RWPE1 (cell line): ENCODE measurements around the gene ATXN7.

Source experiments
- CTCF ChIA-PET: fragments of 350-600 bp; sonication (Branson Sonifier 250); formaldehyde crosslinking; extraction: SDS; loops from one replicate; lab custom pipeline; 2021; lab: Yijun Ruan, JAX
- POLR2A ChIA-PET: fragments of 400-600 bp; formaldehyde crosslinking; extraction: SDS; loops from one replicate; lab custom pipeline; 2020; ENCODE audit warnings: antibody characterized with exemption; ENCODE audit not compliant: low non-redundant PET; lab: Yijun Ruan, JAX
- DNase-seq: peaks from one replicate; pipeline ENCODE4 v3.0.0; 2012; ENCODE audit warnings: low spot score
- H3K27ac ChIP-seq: fragments of 450-650 bp; 2 replicates; pipeline ENCODE4 v1.5.1; 2017
- TF ChIP-seq, protein P1 (sequence below): fragments of 450-650 bp; conservative IDR thresholded peaks from 2 replicates; pipeline ENCODE4 v1.5.1; 2017; ENCODE audit warnings: low read depth, mild to moderate bottlenecking

Gene ATXN7

DNA sequence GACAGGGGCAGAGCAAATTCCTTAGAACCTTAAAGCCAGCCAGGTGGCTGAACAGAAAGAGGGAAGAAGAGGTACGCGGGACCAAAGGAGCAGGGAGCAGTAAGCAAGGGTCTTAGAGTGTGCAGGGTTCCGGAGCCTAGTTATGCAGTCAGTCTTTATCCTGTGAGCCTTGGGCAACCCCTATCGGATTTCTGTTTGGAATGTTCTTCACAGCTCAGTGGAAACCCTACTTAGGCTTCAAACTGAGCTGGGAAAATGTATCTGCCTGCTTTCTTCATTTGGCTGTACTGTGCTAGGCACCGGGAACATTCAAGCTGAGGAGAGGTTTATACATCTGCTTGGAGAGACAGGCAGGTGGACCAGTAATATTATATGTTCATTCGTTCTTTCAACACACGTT is 122.5 kb downstream of the ATXN7 start:
- ChIA-PET CTCF (no interaction called here), POLR2A (no interaction called here)
- no peak for DNase-seq
- no peak overlapping the region for H3K27ac ChIP-seq
- TF ChIP-seq, protein P1, sequence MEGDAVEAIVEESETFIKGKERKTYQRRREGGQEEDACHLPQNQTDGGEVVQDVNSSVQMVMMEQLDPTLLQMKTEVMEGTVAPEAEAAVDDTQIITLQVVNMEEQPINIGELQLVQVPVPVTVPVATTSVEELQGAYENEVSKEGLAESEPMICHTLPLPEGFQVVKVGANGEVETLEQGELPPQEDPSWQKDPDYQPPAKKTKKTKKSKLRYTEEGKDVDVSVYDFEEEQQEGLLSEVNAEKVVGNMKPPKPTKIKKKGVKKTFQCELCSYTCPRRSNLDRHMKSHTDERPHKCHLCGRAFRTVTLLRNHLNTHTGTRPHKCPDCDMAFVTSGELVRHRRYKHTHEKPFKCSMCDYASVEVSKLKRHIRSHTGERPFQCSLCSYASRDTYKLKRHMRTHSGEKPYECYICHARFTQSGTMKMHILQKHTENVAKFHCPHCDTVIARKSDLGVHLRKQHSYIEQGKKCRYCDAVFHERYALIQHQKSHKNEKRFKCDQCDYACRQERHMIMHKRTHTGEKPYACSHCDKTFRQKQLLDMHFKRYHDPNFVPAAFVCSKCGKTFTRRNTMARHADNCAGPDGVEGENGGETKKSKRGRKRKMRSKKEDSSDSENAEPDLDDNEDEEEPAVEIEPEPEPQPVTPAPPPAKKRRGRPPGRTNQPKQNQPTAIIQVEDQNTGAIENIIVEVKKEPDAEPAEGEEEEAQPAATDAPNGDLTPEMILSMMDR: no peak

DNA sequence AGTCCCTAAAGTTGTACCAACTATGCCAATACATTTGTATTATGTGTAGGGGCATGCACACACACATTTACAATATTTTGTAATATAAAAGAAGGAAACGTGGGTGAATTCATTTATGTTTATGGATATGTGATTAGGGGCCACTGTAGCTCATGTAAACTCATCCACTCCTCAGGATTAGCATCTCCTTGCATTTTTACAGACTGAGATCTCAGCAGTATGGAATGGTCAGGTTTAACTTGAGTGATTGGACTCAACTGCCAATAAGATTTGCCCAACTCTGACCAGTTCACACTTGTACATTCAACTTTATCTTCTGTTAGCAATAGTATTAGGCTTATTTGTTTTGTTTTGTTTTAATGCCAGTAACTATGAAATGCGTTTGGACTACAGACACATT is 123.2 kb downstream of the ATXN7 start:
- POLR2A ChIA-PET: no interaction called here
- CTCF ChIA-PET: no interaction called here
- no peak overlapping the region for H3K27ac ChIP-seq
- DNase-seq: no peak
- TF ChIP-seq, protein P1: no peak

DNA sequence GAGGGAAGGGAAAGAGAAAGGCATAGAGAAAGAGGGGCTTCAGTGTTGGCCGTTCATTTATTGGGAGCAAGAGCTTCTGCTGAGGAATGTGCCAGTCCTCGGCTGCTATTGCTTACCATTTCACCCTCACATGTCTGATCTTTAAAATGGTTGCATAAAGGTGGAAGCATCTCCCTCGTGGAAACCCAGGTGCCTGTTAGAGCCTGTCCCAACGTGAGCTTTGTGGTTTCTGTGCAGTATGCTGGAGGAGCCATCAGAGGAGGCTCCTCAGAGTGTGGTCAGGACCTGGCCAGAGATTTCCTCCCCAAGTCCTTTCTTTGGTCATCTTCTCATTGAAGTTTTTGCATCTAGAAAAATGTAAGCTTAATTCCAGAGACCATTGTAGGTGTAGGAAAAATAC is 125.3 kb downstream of the ATXN7 start:
- TF ChIP-seq, protein P1: no peak
- ChIA-PET CTCF (no interaction called here), POLR2A (no interaction called here)
- H3K27ac ChIP-seq: no peak overlapping the region
- DNase-seq: no peak

DNA sequence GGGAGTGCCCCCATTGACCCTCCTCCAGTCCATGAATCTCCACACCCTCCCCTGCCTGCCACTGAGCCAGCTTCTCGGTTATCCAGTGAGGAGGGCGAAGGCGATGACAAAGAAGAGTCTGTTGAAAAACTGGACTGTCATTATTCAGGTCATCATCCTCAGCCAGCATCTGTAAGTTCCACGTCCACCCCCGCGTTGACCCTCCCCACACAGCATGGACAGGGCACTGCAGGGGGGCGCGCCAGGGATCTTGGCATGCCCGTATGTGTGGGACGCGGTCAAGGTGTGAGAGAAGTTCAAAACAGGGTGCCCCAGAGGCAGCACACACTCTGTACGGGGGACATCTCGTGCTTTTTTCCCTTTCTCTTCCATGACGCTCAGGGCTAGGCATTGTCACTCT is 126.5 kb downstream of the ATXN7 start:
- H3K27ac ChIP-seq: no peak overlapping the region
- ChIA-PET CTCF (interaction anchor here (1.5 kb wide), 1 partner anchor 28 kb away, joined by 4 read pairs; no protein-coding TSS in a partner anchor), POLR2A (no interaction called here)
- TF ChIP-seq, protein P1: no peak
- DNase-seq: no peak

DNA sequence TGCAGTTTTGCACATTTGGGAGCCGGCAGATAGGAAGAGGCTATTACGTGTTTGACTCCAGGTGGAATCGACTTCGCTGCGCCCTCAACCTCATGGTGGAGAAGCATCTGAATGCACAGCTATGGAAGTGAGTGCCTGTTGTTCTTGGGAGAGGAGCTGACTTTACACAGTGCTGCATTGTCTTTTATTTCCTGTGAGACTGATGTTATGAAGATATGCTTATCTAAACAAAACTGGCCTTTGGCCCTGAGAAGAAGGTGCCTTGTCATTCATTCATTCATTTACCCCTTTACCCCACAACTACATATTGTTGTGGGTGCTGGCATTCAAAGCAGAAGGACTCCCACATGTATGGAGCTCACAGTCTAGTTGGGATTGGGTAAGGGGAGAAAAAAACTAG is 127.1 kb downstream of the ATXN7 start:
- H3K27ac ChIP-seq: no peak overlapping the region
- no peak for DNase-seq
- POLR2A ChIA-PET: no interaction called here
- CTCF ChIA-PET: interaction anchor here (1.5 kb wide), 1 partner anchor 29 kb away, joined by 4 read pairs; no protein-coding TSS in a partner anchor
- TF ChIP-seq, protein P1: no peak

DNA sequence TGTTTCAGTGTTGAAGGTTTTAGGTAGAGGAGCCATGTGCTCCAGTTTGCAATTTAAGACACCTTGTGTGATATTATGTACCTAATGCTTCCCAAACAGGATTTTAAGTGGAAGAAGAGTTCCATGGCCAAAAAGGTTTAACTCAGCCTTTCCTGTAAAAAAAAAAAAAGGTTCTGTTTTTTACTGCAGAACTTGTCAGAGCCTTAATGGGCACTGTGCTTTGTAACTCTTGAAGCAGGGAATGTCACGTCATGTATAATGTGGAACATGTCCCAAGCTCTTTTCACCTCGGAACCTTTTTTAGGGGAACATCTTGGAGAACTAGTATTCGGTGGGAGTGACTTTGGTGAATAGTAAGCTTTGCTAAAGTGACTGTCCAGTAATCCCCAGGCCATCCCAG is 128.0 kb downstream of the ATXN7 start:
- no peak for DNase-seq
- no peak overlapping the region for H3K27ac ChIP-seq
- ChIA-PET POLR2A (no interaction called here), CTCF (interaction anchor here (0.6 to 1.5 kb wide), 3 partner anchors 30 to 527 kb away, joined by 3 to 7 read pairs (median 4); no protein-coding TSS in a partner anchor)
- TF ChIP-seq, protein P1: no peak
